ENCODE measurements around the gene ATXN7L2.

ATXN7L2 gene

GRCh38 chr1:109534307-109534858, 50.7 kb downstream of the ATXN7L2 start:
- no peak for TF ChIP-seq CTCF (IDR thresholded peaks at IDR 0.05)
- no peaks in the 10 kb centered on the region for H3K27me3 ChIP-seq
- peaks cover 9% of the 10 kb centered on the region in 2 experiments for H3K4me1 ChIP-seq (ENCODE audit: control insufficient read depth in 1 of 2, insufficient read depth in 1 of 2, low read depth in 1 of 2, low read length in 1 of 2)
- H3K9me3 ChIP-seq: no peaks in the 10 kb centered on the region
- no peak overlapping the region for H3K27ac ChIP-seq
- H3K4me3 ChIP-seq (ENCODE audit: low read depth in 1 of 2, low read length in 1 of 2): no peak overlapping the region
- no peaks in the 10 kb centered on the region for H3K36me3 ChIP-seq

- Histone ChIP-seq H3K27ac (no peak overlapping the region), H3K9me3 (no peaks in the 10 kb centered on the region), H3K27me3 (no peaks in the 10 kb centered on the region), H3K4me1 (ENCODE audit: control insufficient read depth in 1 of 2, insufficient read depth in 1 of 2, low read depth in 1 of 2, low read length in 1 of 2) (peaks cover 9% of the 10 kb centered on the region in 2 experiments), H3K36me3 (no peaks in the 10 kb centered on the region), H3K4me3 (ENCODE audit: low read depth in 1 of 2, low read length in 1 of 2) (no peak overlapping the region)
- no peak for TF ChIP-seq CTCF (IDR thresholded peaks at IDR 0.05)
Measured at GRCh38 chr1:109535481-109535880, 51.8 kb downstream of the ATXN7L2 start.

- TF ChIP-seq CTCF (IDR thresholded peaks at IDR 0.05): no peak
- H3K27me3 ChIP-seq: no peaks in the 10 kb centered on the region
- no peak overlapping the region for H3K27ac ChIP-seq
- peaks cover 9% of the 10 kb centered on the region in 2 experiments for H3K4me1 ChIP-seq (ENCODE audit: control insufficient read depth in 1 of 2, insufficient read depth in 1 of 2, low read depth in 1 of 2, low read length in 1 of 2)
- H3K9me3 ChIP-seq: no peaks in the 10 kb centered on the region
- no peaks in the 10 kb centered on the region for H3K36me3 ChIP-seq
- no peak overlapping the region for H3K4me3 ChIP-seq (ENCODE audit: low read depth in 1 of 2, low read length in 1 of 2)
Measured at GRCh38 chr1:109535971-109536491, 52.3 kb downstream of the ATXN7L2 start.

GRCh38 chr1:109537450-109538178, 53.9 kb downstream of the ATXN7L2 start:
- Histone ChIP-seq H3K36me3 (no peaks in the 10 kb centered on the region), H3K27me3 (no peaks in the 10 kb centered on the region), H3K27ac (no peak overlapping the region), H3K4me3 (ENCODE audit: low read depth in 1 of 2, low read length in 1 of 2) (no peak overlapping the region), H3K4me1 (ENCODE audit: control insufficient read depth in 1 of 2, insufficient read depth in 1 of 2, low read depth in 1 of 2, low read length in 1 of 2) (peaks cover 3% of the 10 kb centered on the region in 2 experiments), H3K9me3 (no peaks in the 10 kb centered on the region)
- TF ChIP-seq CTCF (IDR thresholded peaks at IDR 0.05): no peak

GRCh38 chr1:109538827-109539555, 55.3 kb downstream of the ATXN7L2 start:
- no peak overlapping the region for H3K4me3 ChIP-seq (ENCODE audit: low read depth in 1 of 2, low read length in 1 of 2)
- no peaks in the 10 kb centered on the region for H3K27me3 ChIP-seq
- no peaks in the 10 kb centered on the region for H3K36me3 ChIP-seq
- TF ChIP-seq CTCF (IDR thresholded peaks at IDR 0.05): no peak
- H3K9me3 ChIP-seq: no peaks in the 10 kb centered on the region
- no peak overlapping the region for H3K27ac ChIP-seq
- no peaks in the 10 kb centered on the region for H3K4me1 ChIP-seq (ENCODE audit: control insufficient read depth in 1 of 2, insufficient read depth in 1 of 2, low read depth in 1 of 2, low read length in 1 of 2)
